GM19395 (cell line): ENCODE measurements around the gene SLIT3.

Experiments used
- ATAC-seq: cut with Tn5 transposase; IDR thresholded peaks from one replicate; pipeline ENCODE4 v1.9.1; 2021; ENCODE audit warnings: mild to moderate bottlenecking, moderate library complexity; ENCODE audit not compliant: unreplicated experiment

Gene SLIT3

DNA sequence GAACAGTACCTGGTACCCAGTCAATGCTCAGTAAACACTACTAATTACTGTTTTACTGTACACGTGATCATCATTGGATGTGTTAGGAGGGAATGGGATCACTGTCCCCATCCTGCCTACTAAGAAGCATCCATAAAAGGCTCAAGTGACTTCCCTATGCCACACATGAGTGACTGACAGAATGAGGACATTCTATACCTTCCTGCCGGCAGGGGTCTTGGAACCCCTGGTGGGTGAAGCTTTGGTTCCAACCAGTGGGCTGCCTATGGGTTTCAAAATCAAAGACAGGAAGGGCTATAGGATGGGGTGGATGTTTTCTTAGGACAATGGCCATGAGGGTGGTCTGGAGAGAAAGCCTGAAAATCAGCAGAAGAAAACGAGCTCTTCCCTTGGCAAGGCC lies 512.2 kb downstream of the SLIT3 start:
- no peak for ATAC-seq

DNA sequence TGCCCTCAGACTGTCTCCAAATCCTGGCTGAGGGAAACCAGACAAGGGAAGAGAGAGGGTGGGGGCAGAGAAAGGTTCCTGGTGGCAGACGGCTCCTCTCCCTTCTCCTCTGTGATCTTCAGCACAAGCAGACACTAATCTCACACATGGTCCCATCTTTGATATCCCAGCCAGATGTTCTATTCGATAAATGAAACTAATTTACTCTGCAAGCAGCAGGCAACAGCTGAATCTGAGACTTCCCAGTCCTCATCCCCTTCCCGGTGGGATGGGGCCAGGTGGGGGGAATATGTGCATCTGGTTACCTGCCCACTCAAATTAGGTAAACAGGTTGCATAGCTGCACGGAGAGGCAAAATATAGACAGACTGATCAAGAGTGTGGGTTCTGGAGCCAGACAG lies 512.8 kb downstream of the SLIT3 start:
- no peak for ATAC-seq

DNA sequence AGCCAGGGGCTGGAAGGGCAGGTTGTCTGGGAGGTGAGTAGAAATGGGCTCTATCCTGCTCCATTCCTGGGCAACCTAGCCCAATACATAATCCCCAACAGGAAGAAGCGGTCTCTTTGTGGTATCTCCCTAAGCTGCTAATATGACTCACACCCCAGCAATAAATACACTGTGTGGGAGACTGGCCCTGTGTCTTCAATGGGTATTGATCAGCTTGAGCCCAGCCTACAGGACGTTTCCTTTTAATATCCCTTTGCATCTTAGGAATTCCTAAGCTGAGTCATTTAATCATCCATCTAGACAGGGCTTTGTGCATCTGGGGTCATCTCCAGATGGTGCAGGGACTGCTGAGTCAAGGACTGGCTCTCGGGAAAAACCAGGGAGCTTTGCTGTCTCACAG lies 514.8 kb downstream of the SLIT3 start:
- ATAC-seq: no peak

DNA sequence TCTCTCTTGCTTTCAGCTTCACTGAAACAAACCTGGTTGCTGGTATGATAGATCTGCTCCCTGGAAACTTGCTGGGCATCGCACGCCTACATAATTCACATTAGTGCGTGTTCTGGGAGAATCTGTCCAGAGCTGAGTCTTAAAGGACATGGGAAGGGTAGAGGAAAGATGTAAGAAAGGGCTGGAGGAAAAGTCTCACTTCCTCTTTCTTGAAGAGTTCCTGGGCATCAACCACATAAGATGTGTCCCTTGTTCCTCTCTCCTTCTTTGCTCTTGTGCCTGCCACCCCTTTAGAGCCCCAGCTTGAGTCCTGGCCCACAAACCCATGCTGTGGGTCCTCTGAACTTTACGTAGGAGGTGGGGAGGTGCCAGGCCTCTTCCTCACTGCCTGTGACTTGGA lies 516.5 kb downstream of the SLIT3 start:
- no peak for ATAC-seq

DNA sequence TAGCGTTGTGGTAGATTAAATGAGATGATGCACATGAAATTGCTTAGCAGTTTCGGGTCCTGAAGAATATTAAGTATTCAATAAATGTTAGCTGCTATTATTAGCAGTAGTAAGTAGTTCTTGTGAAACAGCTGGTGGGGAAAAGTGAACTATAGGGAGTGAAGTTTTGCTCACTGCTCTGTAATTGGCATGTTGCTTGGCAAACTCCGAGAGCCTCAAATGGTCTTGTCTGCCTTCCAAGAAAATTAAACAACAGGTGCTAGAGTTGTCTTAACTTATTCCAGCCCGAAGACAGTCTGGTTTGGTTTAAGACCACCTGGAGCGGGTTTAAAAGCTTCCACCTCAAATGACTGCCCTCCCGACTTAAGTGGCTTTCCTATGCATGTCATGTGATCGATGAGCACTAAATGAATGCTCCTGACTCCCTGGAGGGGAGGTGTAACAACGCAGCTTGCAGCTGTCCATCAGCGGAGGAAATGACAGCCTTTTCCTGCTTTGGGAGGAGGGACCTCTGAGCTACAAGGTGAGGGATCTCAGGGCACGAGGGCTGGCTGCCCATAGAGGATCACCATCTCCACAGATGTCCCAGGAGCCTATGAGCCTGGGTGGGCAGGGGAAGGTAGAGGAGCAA lies 518.9 kb downstream of the SLIT3 start:
- ATAC-seq: no peak

DNA sequence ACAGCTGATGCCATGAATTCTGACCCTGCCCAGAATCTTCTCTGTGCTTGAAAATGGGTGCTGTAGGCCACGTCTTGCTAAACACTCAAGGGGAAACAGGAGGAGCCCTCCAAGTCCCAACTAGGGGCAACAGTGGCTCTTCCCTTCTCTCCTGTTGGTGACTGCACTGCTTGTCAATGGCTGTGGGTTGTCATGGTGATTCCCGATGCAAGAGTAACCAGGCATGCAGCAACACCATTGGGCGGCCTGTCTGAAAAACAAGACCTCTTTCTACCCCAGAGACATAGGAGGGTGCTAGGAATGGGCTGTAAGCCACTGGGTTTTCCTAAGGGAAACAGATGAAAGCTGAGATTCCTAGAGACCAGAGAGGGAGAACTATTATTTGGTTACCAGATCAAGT lies 520.1 kb downstream of the SLIT3 start:
- no peak for ATAC-seq

DNA sequence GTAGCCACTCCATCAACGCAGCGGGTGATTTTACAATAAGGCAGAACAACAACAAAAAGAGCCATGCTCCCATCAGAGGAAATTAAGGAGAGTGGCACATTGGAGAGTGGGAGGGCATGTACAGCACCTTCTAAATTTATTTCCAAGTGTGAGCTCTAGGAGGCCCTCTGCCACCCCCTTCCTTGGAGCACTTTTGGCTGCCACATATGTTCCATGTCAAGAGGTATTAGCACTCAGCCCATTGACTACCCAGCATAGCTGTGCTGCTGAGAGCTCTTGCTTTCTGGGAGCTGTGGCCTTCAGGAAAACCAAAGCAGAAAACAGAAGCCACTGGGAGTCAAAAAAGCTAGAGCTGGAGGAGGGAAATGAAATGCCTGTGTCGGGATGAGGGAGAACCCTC lies 521.6 kb downstream of the SLIT3 start:
- ATAC-seq: no peak

DNA sequence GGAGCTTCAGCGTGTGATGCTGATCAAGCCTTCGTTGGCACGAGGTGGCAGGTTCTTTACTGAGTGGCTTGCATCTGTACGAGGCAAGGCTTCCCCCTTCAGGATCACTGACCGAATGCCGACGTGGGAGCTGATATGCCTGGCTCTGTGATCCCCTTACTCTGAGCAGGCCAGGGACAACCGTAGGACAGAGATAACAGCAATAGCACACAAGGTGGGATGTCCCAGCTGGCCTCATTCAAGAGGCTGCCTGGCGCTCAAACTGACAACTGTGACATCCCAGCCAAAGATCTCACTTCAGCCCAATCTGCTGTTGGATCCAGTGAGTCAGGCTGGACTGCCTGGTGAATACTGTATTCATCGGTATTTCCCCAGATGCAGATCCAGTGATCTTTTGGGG lies 522.4 kb downstream of the SLIT3 start:
- no peak for ATAC-seq

DNA sequence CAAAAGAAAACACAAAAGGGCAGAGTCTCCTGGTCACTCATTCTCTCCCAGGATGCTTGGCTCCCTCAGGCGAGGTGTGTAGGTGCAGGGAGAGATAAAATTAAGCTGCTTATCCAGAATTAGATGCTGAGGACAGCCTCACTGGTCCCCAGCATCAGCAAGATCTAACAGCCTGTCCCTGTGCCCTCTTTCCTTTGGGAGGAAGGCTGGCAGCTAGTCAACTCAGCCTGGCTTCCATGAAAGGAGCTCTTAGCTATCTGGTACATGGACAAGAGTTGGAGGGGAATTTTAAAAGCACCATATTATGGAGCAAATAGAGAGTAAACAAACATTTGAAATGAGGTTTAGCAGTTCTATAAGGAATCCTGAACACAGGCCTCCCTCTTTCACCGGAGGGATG lies 523.3 kb downstream of the SLIT3 start:
- ATAC-seq: no peak

DNA sequence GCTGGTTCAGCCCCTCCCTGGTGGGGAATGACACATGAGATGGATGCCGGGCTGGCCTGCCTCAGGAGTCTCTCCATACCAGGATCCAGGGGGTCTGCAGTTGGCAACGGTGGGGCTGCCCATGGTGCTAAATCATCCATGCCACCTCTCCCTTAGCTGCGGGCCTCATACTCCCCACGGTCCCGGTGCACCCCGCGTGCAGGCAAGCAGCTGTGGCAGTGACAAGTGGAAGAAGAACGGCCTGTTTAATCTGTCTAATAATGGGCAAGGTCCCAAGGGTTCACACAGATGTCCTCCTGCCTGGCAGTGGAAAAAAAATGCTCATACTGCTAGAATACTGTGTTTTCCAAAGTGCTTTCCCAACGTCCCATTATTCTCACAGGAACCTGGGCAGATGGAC lies 524.9 kb downstream of the SLIT3 start:
- ATAC-seq: no peak

DNA sequence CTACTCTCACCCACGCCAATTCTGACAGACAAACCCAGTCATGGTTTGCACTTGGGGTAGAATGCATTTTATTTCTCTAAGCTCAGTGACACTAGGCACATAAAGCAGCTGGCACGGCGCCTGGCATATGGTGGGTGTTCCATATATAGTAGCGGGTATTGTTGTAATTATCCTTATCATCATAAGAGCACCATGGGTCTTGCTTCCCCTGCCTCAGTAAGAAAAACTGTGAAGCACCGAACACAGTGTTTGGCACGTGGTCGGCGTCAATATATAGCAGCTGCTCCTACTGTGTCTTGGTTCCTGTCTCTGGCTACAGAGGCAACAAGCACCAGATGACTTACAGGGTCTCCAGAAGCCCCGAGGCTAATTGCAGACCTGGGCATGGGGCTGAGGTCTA lies 527.7 kb downstream of the SLIT3 start:
- no peak for ATAC-seq

DNA sequence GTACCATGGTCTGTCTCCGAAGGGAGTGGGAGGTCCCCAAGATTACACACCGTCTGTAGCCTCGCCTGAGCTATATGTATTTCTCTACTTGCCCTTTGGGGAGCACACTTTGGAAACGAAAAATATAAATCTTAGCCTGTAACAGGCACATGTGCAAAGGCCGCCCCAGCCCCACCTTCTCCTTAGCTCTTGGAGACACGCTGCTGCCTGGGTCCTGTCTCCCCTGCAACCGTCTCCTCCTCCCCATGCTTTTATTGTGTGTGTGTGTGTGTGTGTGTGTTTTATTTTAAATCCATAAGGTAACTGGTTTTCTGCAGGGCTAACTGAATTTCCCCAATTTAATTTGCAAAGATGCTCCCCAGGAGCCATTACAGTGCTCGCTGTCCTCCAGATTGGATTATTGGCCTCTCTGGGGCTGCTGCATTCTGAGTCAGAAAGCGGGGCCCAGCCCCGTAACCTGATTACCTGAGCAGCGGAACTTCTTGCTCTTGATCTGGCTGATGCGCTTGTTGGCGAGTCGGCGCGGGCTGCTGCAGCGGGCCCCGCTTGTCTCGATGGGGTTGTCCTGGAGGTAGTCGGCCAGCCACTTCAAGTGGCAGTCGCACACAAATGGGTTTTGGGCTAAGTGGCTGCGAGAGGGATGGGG lies 528.5 kb downstream of the SLIT3 start:
- no peak for ATAC-seq

DNA sequence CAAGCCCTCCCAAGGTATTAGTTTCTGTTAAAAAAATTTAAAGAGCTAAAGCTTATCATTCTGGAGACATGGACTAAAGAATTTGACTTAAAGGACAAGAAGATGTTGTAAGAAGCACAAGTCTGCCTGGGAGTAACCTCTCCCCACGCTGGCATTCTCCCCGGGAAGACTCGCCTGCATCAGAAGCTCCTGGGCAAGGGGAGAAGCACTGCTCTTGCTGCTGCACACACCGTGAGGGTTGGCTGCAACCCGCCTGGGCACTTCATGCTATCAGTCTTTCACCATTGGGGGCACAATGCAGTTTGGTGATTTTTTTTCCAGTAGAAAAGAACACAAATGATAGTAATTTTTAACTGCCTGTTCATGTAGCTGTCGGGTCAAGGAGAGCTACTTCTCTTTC lies 529.3 kb downstream of the SLIT3 start:
- no peak for ATAC-seq

DNA sequence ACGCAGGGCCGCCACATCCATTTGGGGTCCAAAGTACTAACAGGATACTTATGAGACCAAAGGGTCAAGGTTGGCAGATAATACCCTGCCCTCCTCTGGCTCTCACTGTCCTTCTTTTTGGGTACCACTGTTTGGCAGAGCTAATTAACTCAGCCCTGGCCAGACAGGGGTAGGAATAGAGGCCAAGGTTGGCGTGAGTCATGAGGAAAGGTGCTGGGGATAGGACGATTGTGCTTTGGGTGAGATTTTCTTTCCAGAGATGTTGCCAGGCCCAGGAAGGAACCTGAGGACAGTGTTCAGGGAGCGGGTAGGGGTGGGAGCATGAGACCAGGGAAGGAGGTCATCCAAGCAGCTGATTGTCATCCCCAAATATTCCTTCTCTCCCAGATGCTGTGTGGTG lies 529.9 kb downstream of the SLIT3 start:
- ATAC-seq: no peak

DNA sequence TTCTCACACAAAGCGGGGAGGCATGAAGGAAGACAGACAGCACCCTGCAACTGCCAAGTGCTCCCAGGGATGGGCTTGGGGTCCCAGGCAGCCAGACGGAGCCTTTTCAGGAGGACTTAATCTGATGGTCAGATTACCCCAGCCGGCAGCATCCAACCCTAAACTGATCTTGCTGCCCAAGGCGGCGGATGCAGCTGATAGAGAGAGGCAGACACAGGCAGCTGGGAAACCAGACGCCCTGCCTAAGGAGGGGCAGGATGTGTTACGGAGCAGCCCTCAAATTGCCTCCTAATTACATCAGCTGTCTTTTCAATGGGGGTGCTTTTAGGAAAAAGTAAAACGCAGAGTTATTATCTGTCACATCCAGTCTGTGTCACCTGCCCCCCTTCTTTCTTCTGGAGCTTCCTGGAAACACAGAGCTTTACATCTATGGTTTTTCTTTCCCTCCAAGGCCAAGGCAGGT lies 530.9 kb downstream of the SLIT3 start:
- ATAC-seq: no peak

DNA sequence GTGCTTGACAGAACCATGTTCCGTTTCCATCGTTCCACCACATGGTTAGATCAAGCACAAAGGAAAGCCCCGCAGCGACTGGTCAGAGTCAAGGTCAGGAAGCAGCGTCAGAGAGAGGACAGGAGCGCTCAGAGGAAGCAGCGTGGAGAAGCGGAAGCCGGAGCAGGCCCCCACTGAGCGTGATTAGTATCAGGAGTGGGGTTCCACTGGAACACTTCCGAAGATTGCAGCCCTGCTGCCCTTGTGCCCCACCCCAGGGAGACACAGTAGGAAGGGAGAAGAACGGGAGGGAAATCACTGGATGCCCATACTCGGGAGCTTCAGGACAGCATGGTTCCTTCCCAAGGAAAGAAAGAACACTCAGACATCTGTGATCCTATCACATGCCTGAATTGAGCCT lies 532.8 kb downstream of the SLIT3 start:
- no peak for ATAC-seq

DNA sequence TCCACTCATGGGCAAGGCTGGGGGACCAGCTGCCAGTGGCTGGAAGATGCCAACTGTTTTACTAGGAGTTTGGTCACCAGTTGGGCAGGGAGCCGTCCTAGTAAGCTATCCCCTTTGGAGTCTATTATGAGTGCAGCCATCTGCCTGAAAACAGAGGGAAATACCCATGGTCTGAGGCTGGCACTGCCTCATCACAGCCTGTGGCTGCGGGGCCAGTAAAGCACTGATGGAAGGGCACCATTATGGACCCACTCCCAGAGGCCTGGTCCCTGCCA lies 534.6 kb downstream of the SLIT3 start:
- ATAC-seq: no peak

DNA sequence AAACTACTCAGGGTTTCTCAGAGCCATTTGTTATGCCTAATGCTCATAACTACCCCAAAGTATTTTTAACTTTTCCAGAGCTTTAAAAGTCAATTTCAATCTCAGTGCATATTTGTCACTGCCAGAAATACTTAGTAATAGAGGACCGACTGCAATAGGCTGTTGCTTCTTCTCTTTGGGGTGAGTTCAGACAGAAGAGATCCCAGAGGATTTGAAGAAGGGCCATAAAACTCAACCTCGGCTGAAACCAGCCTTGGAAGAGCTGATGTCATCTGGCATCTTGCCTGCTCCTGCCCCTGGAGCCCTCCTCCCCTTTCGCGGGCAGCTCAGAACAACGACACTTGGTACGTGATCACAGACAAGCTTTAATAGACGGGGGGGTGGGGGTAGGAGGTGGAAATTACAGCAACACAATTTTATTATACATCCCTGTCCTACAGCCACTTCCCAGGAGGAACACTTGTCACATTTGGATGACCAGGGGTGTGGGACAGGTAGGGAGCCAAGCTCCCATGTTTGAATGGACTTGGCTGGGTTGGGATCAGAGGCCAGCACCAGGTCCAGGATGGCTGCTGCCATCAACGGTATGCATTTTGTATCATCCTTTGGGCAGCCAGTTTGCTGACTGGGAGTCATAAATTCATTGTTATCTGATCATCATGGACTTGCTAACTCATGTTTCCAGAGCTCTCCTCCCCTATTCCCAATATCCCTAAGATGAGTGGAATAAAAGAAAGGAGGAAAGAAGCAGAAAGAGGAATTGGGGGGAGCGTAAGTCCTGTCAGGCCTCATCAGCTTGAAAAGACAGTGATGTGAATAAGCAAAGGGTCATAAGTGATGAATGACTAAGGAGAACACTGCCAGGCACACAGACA lies 535.2 kb downstream of the SLIT3 start:
- no peak for ATAC-seq

DNA sequence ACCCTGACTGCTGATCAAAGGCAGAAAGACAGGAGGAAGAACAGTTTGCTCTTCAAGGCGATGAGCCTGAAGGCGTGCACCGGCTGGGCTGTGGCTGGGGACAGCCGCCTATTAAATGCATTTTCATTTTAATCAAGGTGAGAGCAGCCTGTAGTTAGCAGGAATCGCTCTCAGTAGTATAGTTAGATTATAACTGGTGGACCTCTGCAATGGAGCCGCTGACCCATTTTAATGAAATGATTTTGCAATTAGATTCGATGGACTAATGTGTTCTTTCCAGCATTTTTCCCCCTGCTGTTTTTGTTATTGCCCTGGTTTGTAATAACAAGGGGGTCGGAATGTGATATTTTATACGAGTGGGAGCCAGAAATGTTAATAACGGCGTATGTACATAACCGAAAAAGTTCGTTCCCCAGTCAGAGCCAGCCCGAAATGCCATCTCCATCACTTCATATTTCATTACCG lies 535.8 kb downstream of the SLIT3 start:
- no peak for ATAC-seq

DNA sequence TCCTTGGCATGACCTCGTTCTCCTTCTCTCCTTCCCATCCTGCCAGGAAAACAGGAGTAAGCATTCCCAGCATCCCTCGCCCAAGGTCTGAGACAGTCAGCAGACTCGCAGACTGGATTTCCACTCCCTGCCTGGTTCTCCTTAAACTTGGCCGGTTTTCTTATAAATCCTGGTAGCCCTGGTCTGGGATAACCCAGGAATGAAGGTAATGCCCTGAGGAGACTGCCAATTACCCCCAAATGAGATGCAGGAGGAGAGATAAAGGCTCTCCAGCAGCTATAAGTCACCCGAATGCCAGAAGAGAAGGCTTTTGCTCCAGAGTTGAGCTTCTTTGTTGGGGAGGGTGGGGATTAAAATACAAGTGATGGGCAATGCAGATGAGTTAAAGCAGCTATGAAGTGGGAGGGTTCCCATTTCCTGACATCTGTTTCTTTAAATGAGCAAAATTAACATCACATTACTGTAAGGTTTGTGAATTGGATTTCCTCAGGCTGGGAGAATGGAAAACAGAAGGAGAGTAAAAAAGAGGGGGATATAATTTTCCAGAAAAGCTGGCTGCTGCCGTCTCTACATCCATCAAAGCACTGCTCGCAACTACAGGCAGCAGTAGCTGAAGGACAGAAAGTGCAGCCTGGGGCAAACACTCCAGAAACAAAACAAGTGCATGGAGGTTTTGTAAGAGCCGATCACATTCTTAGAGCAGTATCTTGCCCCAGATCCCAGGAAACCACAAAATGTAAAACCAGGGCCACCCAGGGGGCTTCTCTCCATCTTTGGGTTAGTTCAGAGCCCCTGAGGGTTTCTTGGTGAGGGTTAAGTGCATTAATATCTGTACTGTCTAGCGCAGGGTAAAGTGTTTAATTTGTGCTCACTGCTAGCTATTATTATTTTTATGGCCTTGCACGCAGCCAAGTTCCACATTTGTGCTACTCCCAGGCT lies 544.2 kb downstream of the SLIT3 start:
- ATAC-seq: no peak

DNA sequence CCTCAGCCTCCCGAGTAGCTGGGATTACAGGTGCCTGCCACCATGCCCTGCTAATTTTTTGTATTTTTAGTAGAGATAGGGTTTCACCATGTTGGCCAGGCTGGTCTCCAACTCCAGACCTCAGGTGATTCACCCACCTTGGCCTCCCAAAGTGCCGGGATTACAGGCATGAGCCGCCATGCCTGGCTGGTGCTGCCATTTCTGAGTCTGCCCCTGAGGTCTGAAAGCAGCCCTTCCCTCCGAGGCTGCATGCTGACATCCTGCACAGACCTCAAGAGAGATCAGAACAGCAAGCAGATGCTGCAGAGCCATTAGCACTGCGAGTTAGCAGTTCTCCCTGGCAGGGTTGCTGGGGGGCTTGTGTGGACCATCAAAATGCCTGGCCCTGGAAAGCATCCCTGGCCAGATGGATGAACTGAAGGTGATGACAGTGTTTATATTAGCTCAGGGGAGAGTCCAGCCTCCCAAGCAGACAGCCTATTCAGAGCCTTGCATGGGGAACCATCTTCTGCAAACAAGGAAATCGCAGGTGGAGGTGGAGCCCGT lies 545.3 kb downstream of the SLIT3 start:
- no peak for ATAC-seq
